Measurements from ENCODE around the gene EFNA3. TPM values are rescaled to one million over a fixed set of nuclear protein-coding genes. Genes with fewer than 3 reads are reported as not detected.

Gene EFNA3
- 100 to 1,000 TPM; 111 to 150 (median 129) TPM for total RNA-seq

- WGBS, 2 donors: 1 to 2% methylated on average over 39 to 55 of the region's 59 CpGs
- intact Hi-C loops (cut with DNase I; ENCODE audit: low total_unique reads): no loop called here
- TF ChIP-seq CTCF (IDR thresholded peaks at IDR 0.05): no peak
- no peak for TF ChIP-seq POLR2A (IDR thresholded peaks at IDR 0.05)
- DNase-seq (ENCODE audit: low spot score in 2 of 2): peak; percentile 63 to 93
- peak within 1 kb of the TSS; percentile 36 for H3K4me3 ChIP-seq (ENCODE audit: low read depth, poor library complexity, severe bottlenecking)
Observed at GRCh38 chr1:155078469-155079209, at the start of gene EFNA3. Gene EFNA3 (plus strand): TSS chr1:155078837. CDS start chr1:155078942, 105 bp downstream.

GRCh38 chr1:155029513-155030242 is 49.0 kb upstream of the EFNA3 start:
- intact Hi-C loops (cut with DNase I; ENCODE audit: low total_unique reads): no loop called here
- no peak overlapping the region for H3K4me3 ChIP-seq (ENCODE audit: low read depth, poor library complexity, severe bottlenecking)
- 78 to 82% methylated on average over 12 to 15 of the region's 16 CpGs for whole genome bisulfite sequencing, 2 donors
- no peak for TF ChIP-seq CTCF (IDR thresholded peaks at IDR 0.05)
- TF ChIP-seq POLR2A (IDR thresholded peaks at IDR 0.05): no peak
- no peak for DNase-seq (ENCODE audit: low spot score in 2 of 2)

- 84 to 88% methylated on average over 15 of the region's 15 CpGs for WGBS, 2 donors
- TF ChIP-seq CTCF (IDR thresholded peaks at IDR 0.05) (no peak), POLR2A (IDR thresholded peaks at IDR 0.05) (no peak)
- intact Hi-C loops (cut with DNase I; ENCODE audit: low total_unique reads): no loop called here
- DNase-seq (ENCODE audit: low spot score in 2 of 2): no peak
- no peak overlapping the region for H3K4me3 ChIP-seq (ENCODE audit: low read depth, poor library complexity, severe bottlenecking)
Observed at GRCh38 chr1:155030243-155030795, 48.3 kb upstream of the EFNA3 start.

- intact Hi-C loops (cut with DNase I; ENCODE audit: low total_unique reads): no loop called here
- TF ChIP-seq CTCF (IDR thresholded peaks at IDR 0.05) (no peak), POLR2A (IDR thresholded peaks at IDR 0.05) (no peak)
- no peak for DNase-seq (ENCODE audit: low spot score in 2 of 2)
- whole genome bisulfite sequencing, 2 donors: 85 to 91% methylated on average over 11 of the region's 11 CpGs
- H3K4me3 ChIP-seq (ENCODE audit: low read depth, poor library complexity, severe bottlenecking): no peak overlapping the region
Observed at GRCh38 chr1:155030899-155031298, 47.7 kb upstream of the EFNA3 start.

- TF ChIP-seq CTCF (IDR thresholded peaks at IDR 0.05) (no peak), POLR2A (IDR thresholded peaks at IDR 0.05) (no peak)
- no peak overlapping the region for H3K4me3 ChIP-seq (ENCODE audit: low read depth, poor library complexity, severe bottlenecking)
- WGBS, 2 donors: 85% methylated on average over 12 of the region's 12 CpGs
- no peak for DNase-seq (ENCODE audit: low spot score in 2 of 2)
- intact Hi-C loops (cut with DNase I; ENCODE audit: low total_unique reads): no loop called here
Observed at GRCh38 chr1:155032886-155033285, 45.8 kb upstream of the EFNA3 start.
